GM19397 (cell line): ENCODE measurements around the gene OR2M4.
"Not testable (repeated sequence)": the region's sequence is repeated elsewhere in the genome, so short reads cannot be mapped to it uniquely, and the experiment has no call there.

Experiments used
- ATAC-seq: cut with Tn5 transposase; IDR thresholded peaks from one replicate; pipeline ENCODE4 v1.9.1; 2021; ENCODE audit warnings: mild to moderate bottlenecking, moderate library complexity; ENCODE audit not compliant: unreplicated experiment

Gene OR2M4

GRCh38 chr1:248231117-248231516 lies at the start of gene OR2M4:
TSS of gene OR2M4 (plus strand) at chr1:248231417. CDS start at chr1:248238929, 7,512 bp downstream.
- no peak for ATAC-seq

- ATAC-seq, result no peak
Measured at GRCh38 chr1:248183996-248184395, 47.2 kb upstream of the OR2M4 start.

- no peak for ATAC-seq
Measured at GRCh38 chr1:248187363-248187762, 43.9 kb upstream of the OR2M4 start.

GRCh38 chr1:248189026-248189425 lies 42.2 kb upstream of the OR2M4 start:
- no peak for ATAC-seq

- ATAC-seq, result no peak
Measured at GRCh38 chr1:248194117-248194516, 37.1 kb upstream of the OR2M4 start.

- no peak for ATAC-seq
Measured at GRCh38 chr1:248196965-248197364, 34.3 kb upstream of the OR2M4 start, which contains the start of gene OR2M3. TSS of gene OR2M3 (plus strand) at chr1:248197265. CDS start at chr1:248203068, 5,803 bp downstream.

- ATAC-seq, result no peak
Measured at GRCh38 chr1:248215880-248216279, 15.3 kb upstream of the OR2M4 start.

GRCh38 chr1:248225537-248225936 lies 5.7 kb upstream of the OR2M4 start:
- ATAC-seq, result no peak

GRCh38 chr1:248229360-248229908 lies 1.8 kb upstream of the OR2M4 start:
- ATAC-seq, result no peak

GRCh38 chr1:248239478-248239877 lies 8.3 kb downstream of the OR2M4 start:
- no peak for ATAC-seq

GRCh38 chr1:248243204-248243603 lies 12.0 kb downstream of the OR2M4 start:
- peak; percentile 70 for ATAC-seq

GRCh38 chr1:248259309-248259708 lies 28.1 kb downstream of the OR2M4 start:
- ATAC-seq, result not testable (repeated sequence)

GRCh38 chr1:248268178-248268577 lies 37.0 kb downstream of the OR2M4 start:
- no peak for ATAC-seq

- ATAC-seq, result not testable (repeated sequence)
Measured at GRCh38 chr1:248273225-248273624, 42.0 kb downstream of the OR2M4 start.

GRCh38 chr1:248277876-248278275 lies 46.7 kb downstream of the OR2M4 start, which contains the start of gene OR2T33:
TSS of gene OR2T33 (minus strand) at chr1:248277976. CDS start at chr1:248273814, 4,162 bp downstream.
- ATAC-seq, result no peak

- ATAC-seq, result no peak
Measured at GRCh38 chr1:248288391-248288790, 57.2 kb downstream of the OR2M4 start.
